OCI-LY1 (cell line): Measurements from ENCODE around the gene TRIM63.

Experiments
- H2AFZ ChIP-seq: fragments of 200-600 bp; sonication (generic), shearing (Covaris generic); 2 replicates; pipeline ENCODE4 v1.6.0; 2014; ENCODE audit warnings: antibody characterized with exemption, mild to moderate bottlenecking, low read length
- H3F3A ChIP-seq: fragments of 200-600 bp; sonication (generic), shearing (Covaris generic); 2 replicates; pipeline ENCODE4 v1.6.0; 2014; ENCODE audit warnings: mild to moderate bottlenecking, antibody characterized with exemption, low read length, moderate library complexity; ENCODE audit not compliant: insufficient read depth
- H3K27ac ChIP-seq: fragments of 200-600 bp; sonication (generic); 2 replicates; pipeline ENCODE4 v1.5.1; 2014; ENCODE audit warnings: low read length, mixed run types, mild to moderate bottlenecking, low read depth; ENCODE audit not compliant: poor library complexity, severe bottlenecking
- H3K27me3 ChIP-seq: fragments of 200-600 bp; sonication (generic); 2 replicates; pipeline ENCODE4 v1.6.0; 2014; ENCODE audit warnings: antibody characterized with exemption, mild to moderate bottlenecking, low read length, moderate library complexity; ENCODE audit not compliant: insufficient read depth
- H3K36me3 ChIP-seq: fragments of 200-600 bp; sonication (generic); 2 replicates; pipeline ENCODE4 v1.6.1; 2014; ENCODE audit warnings: mild to moderate bottlenecking, antibody characterized with exemption, low read length, moderate library complexity, mixed read lengths; ENCODE audit not compliant: insufficient read depth
- H3K4me1 ChIP-seq: fragments of 200-600 bp; sonication (generic); 2 replicates; pipeline ENCODE4 v1.5.1; 2014; ENCODE audit warnings: mild to moderate bottlenecking, low read length, moderate library complexity; ENCODE audit not compliant: insufficient read depth, severe bottlenecking
- H3K4me2 ChIP-seq: fragments of 200-600 bp; sonication (generic), shearing (Covaris generic); 2 replicates; pipeline ENCODE4 v1.6.1; 2014; ENCODE audit warnings: low read length
- H3K4me3 ChIP-seq: fragments of 200-600 bp; sonication (generic); 2 replicates; pipeline ENCODE4 v1.5.1; 2014; ENCODE audit warnings: low read length, low read depth, mild to moderate bottlenecking, mixed read lengths; ENCODE audit not compliant: poor library complexity, severe bottlenecking
- H3K79me2 ChIP-seq: fragments of 200-600 bp; shearing (Covaris generic); 2 replicates; pipeline ENCODE4 v1.6.1; 2016; ENCODE audit warnings: mixed run types, low read length, mixed read lengths; ENCODE audit not compliant: insufficient read depth
- H3K9ac ChIP-seq: fragments of 200-600 bp; sonication (generic), shearing (Covaris generic); 2 replicates; pipeline ENCODE4 v1.6.1; 2014; ENCODE audit warnings: mild to moderate bottlenecking, low read length, mixed read lengths
- H3K9me2 ChIP-seq: fragments of 200-600 bp; sonication (generic), shearing (Covaris generic); 2 replicates; pipeline ENCODE4 v1.6.1; 2014; ENCODE audit warnings: low read depth, mild to moderate bottlenecking, low read length, mixed read lengths
- H3K9me3 ChIP-seq: fragments of 200-600 bp; shearing (Covaris generic); 2 replicates; pipeline ENCODE4 v1.6.1; 2014; ENCODE audit warnings: low read length, mixed read lengths
- H4K20me1 ChIP-seq: fragments of 200-600 bp; sonication (generic), shearing (Covaris generic); 2 replicates; pipeline ENCODE4 v1.6.0; 2016; ENCODE audit warnings: mild to moderate bottlenecking, low read length; ENCODE audit not compliant: insufficient read depth
- CTCF ChIP-seq: fragments of 200-600 bp; sonication (generic), shearing (Covaris generic); IDR thresholded peaks from 2 replicates; pipeline ENCODE4 v1.5.1; 2017; ENCODE audit warnings: mild to moderate bottlenecking, antibody characterized with exemption, low read length, moderate library complexity, mixed read lengths
- EZH2 ChIP-seq: fragments of 200-600 bp; sonication (generic), shearing (Covaris generic); IDR thresholded peaks from 2 replicates; pipeline ENCODE4 v1.8.0; 2017; ENCODE audit warnings: borderline replicate concordance, mixed run types, mild to moderate bottlenecking, antibody characterized with exemption, low read length, moderate library complexity, mixed read lengths

The TRIM63 gene

GRCh38 chr1:26003262-26003661 lies 64.2 kb downstream of the TRIM63 start:
- peaks cover 8% of the 10 kb centered on the region for H3K4me1 ChIP-seq
- peaks cover 7% of the 10 kb centered on the region; the same call in 1 of the 2 replicates for H3K27me3 ChIP-seq
- H3K9me2 ChIP-seq = no peaks in the 10 kb centered on the region
- no peak overlapping the region for H3K9ac ChIP-seq
- no peak overlapping the region for H3K4me2 ChIP-seq
- no peaks in the 10 kb centered on the region for H3F3A ChIP-seq
- no peak overlapping the region for H3K4me3 ChIP-seq
- no peak for TF ChIP-seq CTCF
- TF ChIP-seq EZH2 = no peak
- H3K36me3 ChIP-seq = no peaks in the 10 kb centered on the region
- H3K79me2 ChIP-seq = no peaks in the 10 kb centered on the region
- no peak overlapping the region for H2AFZ ChIP-seq
- H3K9me3 ChIP-seq = no peaks in the 10 kb centered on the region
- H4K20me1 ChIP-seq = no peaks in the 10 kb centered on the region
- H3K27ac ChIP-seq = no peak overlapping the region
